H1 (cell line): ENCODE results near the gene KNCN. TPM values are rescaled to one million over a fixed set of nuclear protein-coding genes. Genes with fewer than 3 reads are reported as not detected.

Experiments
- ATF2 ChIP-seq: IDR thresholded peaks from 2 replicates; pipeline ENCODE4 v1.6.1; 2012; ENCODE audit warnings: low read length, inconsistent platforms
- CHD7 ChIP-seq: fragments of 300-600 bp; sonication (generic); IDR thresholded peaks from 2 replicates; pipeline ENCODE4 v1.7.1; 2012; ENCODE audit warnings: low read length, moderate library complexity, mild to moderate bottlenecking, inconsistent platforms; ENCODE audit not compliant: insufficient replicate concordance
- HDAC2 ChIP-seq, 2 experiments: fragments of 300-600 bp in 1 of 2; sonication (generic) in 1 of 2; IDR thresholded peaks; 2 replicates each; pipeline ENCODE4 v1.6.1; 2011 to 2012; ENCODE audit warnings: low read depth in 2 of 2, low read length in 2 of 2, mild to moderate bottlenecking in 2 of 2, moderate library complexity in 2 of 2, borderline replicate concordance in 1 of 2, inconsistent platforms in 1 of 2
- KDM5A ChIP-seq: fragments of 200-600 bp; IDR thresholded peaks from 2 replicates; pipeline ENCODE4 v1.7.1; 2012; ENCODE audit warnings: mild to moderate bottlenecking, low read length, inconsistent platforms, mixed read lengths
- ZNF274 ChIP-seq: IDR thresholded peaks from 2 replicates; pipeline ENCODE4 v1.7.0; 2012; ENCODE audit warnings: low read length, borderline replicate concordance; ENCODE audit errors: extremely low read depth
- polyA plus RNA-seq, 7 experiments: library from polyadenylated mRNA; depleted of rRNA in 3 of 7; stranded (reverse) in 5 of 7; unstranded in 2 of 7; fragments of >200 nt in 5 of 7; fragments of 200-250 nt in 2 of 7; gene quantifications; 1 replicate in 5 of 7; 2 replicates in 1 of 7; 4 replicates in 1 of 7; pipeline versions ENCODE4 v1.2.1 to v1.2.3, GENCODE V29; 2011 to 2013; ENCODE audit warnings: missing spikeins in 2 of 7, mixed read lengths in 2 of 7
- total RNA-seq: library from RNA; stranded (reverse); fragmentation: NEBNext Ultra II Directional; extraction: Animal tissue kit (Norgen Biotek cat#: 25700); gene quantifications from 2 replicates; pipeline ENCODE4 v1.2.1, GENCODE V29; 2021

Gene KNCN
- total and polyA plus RNA-seq, 2 of the 8 experiments (the other 6 are each of a cell fraction or from before 2014, with no cell fraction given): not detected

- no peak for TF ChIP-seq CHD7
- no peak for TF ChIP-seq ATF2
- TF ChIP-seq ZNF274: no peak
- TF ChIP-seq HDAC2 (IDR thresholded peaks at IDR 0.05; ENCODE audit: borderline replicate concordance in 1 of 2, low read depth in 2 of 2, low read length in 2 of 2): no peak
- TF ChIP-seq KDM5A: no peak
Observed at GRCh38 chr1:46592823-46593222, 41.4 kb upstream of the KNCN start (continued).
